ENCODE data around the gene VPS37C.

- TF ChIP-seq CTCF (IDR thresholded peaks at IDR 0.05): no peak
- TF ChIP-seq POLR2A (IDR thresholded peaks at IDR 0.05): no peak
- TF ChIP-seq EP300 (IDR thresholded peaks at IDR 0.05): no peak
Observed at GRCh38 chr11:61080526-61080925, 80.7 kb downstream of the VPS37C start.

Data from ovary (tissue), 3 donors.